ENCODE data around the gene PCED1A.

- TF ChIP-seq CTCF (IDR thresholded peaks at IDR 0.05) (no peak), POLR2A (IDR thresholded peaks at IDR 0.05) (no peak), POLR2AphosphoS5 (IDR thresholded peaks at IDR 0.05) (no peak)
Measured at GRCh38 chr20:2814076-2814475, 26.4 kb downstream of the PCED1A start.

Measured in stomach (tissue), 4 donors.